Measurements from ENCODE around the gene SBNO2. TPM values are rescaled to one million over a fixed set of nuclear protein-coding genes. Genes with fewer than 3 reads are reported as not detected.

SBNO2 gene
- total and polyA plus RNA-seq, 9 of the 15 experiments (the other 6 are each of a cell fraction or from before 2014, with no cell fraction given): 0.01 to 46.2 (median 6.7) TPM

DNA sequence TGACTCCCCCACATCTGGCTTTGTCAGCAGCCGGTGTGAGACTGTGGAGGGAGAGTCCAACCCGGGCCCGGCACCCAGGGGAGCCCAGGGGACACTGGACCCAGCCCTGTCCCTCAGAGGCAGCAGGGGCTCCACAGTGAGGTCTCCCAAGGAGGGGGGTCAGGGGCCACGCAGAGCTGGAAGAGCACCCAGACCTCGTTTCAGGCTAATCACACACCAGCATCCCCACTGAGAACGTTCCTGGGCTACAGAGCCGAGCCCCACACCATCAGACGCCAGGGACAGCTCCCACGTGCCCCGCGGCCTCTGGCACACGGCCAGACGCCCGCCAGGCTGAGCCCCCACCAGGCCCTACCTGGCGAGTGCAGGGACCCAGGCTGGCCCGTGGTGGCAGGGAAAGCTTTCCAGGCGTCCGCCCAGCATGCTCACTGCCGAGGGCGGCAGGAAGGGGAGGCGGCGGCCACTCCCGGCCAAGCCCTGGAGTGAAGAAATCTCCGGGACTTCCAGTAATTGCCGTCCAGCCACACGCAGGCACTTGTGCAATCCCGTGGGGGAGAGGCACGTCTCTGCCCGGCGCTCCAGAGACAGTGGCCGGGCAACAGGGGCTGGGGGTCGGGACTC is 19.2 kb downstream of the SBNO2 start:
- H3K27me3 ChIP-seq (ENCODE audit: control insufficient read depth in 2 of 2, insufficient read depth in 2 of 2, low read length in 2 of 2): no peaks in the 10 kb centered on the region
- intact Hi-C loops (cut with micrococcal nuclease) (no loop called here), in situ Hi-C loops (cut with MboI) (no loop called here)
- TF ChIP-seq KDM4B (IDR thresholded peaks at IDR 0.05; ENCODE audit: borderline replicate concordance in 2 of 2, low read depth in 1 of 2) (no peak), GABPA (tag; conservative IDR thresholded peaks at IDR 0.05; ENCODE audit: low read depth) (no peak), POLR2G (IDR thresholded peaks at IDR 0.05; ENCODE audit: low read depth, low read length) (peak; percentile 45; the same call in 1 of the 2 replicates), NFYB (IDR thresholded peaks at IDR 0.05; ENCODE audit: extremely low read depth, insufficient read length) (no peak), NFIC (IDR thresholded peaks at IDR 0.05) (peak; percentile 71), CEBPB (tag; IDR thresholded peaks at IDR 0.05) (0 out of 2 replicates have a peak, but pooled peaks have one; percentile 21)
- TF ChIP-seq, protein P1, sequence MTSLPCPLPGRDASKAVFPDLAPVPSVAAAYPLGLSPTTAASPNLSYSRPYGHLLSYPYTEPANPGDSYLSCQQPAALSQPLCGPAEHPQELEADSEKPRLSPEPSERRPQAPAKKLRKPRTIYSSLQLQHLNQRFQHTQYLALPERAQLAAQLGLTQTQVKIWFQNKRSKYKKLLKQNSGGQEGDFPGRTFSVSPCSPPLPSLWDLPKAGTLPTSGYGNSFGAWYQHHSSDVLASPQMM (CRISPR knock-in tag; IDR thresholded peaks at IDR 0.05): no peak
- TF ChIP-seq, protein P2, sequence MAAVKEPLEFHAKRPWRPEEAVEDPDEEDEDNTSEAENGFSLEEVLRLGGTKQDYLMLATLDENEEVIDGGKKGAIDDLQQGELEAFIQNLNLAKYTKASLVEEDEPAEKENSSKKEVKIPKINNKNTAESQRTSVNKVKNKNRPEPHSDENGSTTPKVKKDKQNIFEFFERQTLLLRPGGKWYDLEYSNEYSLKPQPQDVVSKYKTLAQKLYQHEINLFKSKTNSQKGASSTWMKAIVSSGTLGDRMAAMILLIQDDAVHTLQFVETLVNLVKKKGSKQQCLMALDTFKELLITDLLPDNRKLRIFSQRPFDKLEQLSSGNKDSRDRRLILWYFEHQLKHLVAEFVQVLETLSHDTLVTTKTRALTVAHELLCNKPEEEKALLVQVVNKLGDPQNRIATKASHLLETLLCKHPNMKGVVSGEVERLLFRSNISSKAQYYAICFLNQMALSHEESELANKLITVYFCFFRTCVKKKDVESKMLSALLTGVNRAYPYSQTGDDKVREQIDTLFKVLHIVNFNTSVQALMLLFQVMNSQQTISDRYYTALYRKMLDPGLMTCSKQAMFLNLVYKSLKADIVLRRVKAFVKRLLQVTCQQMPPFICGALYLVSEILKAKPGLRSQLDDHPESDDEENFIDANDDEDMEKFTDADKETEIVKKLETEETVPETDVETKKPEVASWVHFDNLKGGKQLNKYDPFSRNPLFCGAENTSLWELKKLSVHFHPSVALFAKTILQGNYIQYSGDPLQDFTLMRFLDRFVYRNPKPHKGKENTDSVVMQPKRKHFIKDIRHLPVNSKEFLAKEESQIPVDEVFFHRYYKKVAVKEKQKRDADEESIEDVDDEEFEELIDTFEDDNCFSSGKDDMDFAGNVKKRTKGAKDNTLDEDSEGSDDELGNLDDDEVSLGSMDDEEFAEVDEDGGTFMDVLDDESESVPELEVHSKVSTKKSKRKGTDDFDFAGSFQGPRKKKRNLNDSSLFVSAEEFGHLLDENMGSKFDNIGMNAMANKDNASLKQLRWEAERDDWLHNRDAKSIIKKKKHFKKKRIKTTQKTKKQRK (IDR thresholded peaks at IDR 0.05; ENCODE audit: borderline replicate concordance, low read depth, low read length): no peak
- TF ChIP-seq, protein P3, sequence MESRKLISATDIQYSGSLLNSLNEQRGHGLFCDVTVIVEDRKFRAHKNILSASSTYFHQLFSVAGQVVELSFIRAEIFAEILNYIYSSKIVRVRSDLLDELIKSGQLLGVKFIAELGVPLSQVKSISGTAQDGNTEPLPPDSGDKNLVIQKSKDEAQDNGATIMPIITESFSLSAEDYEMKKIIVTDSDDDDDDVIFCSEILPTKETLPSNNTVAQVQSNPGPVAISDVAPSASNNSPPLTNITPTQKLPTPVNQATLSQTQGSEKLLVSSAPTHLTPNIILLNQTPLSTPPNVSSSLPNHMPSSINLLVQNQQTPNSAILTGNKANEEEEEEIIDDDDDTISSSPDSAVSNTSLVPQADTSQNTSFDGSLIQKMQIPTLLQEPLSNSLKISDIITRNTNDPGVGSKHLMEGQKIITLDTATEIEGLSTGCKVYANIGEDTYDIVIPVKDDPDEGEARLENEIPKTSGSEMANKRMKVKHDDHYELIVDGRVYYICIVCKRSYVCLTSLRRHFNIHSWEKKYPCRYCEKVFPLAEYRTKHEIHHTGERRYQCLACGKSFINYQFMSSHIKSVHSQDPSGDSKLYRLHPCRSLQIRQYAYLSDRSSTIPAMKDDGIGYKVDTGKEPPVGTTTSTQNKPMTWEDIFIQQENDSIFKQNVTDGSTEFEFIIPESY (CRISPR knock-in tag; IDR thresholded peaks at IDR 0.05): peak; percentile 68; the same call in 1 of the 2 replicates
- no peak overlapping the region for H3K27ac ChIP-seq (ENCODE audit: extremely low read depth, low read depth, low read length)
- ATAC-seq (no peak), FAIRE-seq (no peak), DNase-seq (ENCODE audit: extremely low read depth in 1 of 4, low spot score in 3 of 4) (no peak)
- H2AFZ ChIP-seq (ENCODE audit: low read depth, low read length): no peak overlapping the region
- H3K4me3 ChIP-seq: no peak overlapping the region
- peaks cover 34% of the 10 kb centered on the region; the same call in 1 of the 3 replicates for H3K36me3 ChIP-seq (ENCODE audit: control insufficient read depth, insufficient read depth, low read length)
- ChIA-PET CTCF (ENCODE audit: low intra/inter-chr PET ratio) (no interaction called here), POLR2A (interaction anchor here (0.7 kb wide), 1 partner anchor 10 kb away, joined by 4 read pairs; no protein-coding TSS in a partner anchor)
- BruUV-seq (replicated peaks): no TSS peak
- peaks cover 0 to 59% of the 10 kb centered on the region in 2 experiments; a peak in 2 of 5 replicates for H3K4me1 ChIP-seq (replicated peaks in 1 of 2; ENCODE audit: control insufficient read depth in 2 of 2, insufficient read depth in 2 of 2, low read length in 2 of 2)
- WGBS (ENCODE audit: insufficient coverage, low coverage, missing lambda C conversion rate): 78% methylated on average over 26 of the region's 32 CpGs
- H3K9me1 ChIP-seq (ENCODE audit: control insufficient read depth, insufficient read depth, low read length): no peaks in the 10 kb centered on the region
- no peaks in the 10 kb centered on the region for H4K20me1 ChIP-seq (replicated peaks; ENCODE audit: control insufficient read depth, insufficient read depth, low read length)
- H3K4me2 ChIP-seq (ENCODE audit: insufficient read depth, low read length): no peak overlapping the region
- peaks cover 20% of the 10 kb centered on the region; the same call in 2 of the 3 replicates for H3K79me2 ChIP-seq (ENCODE audit: control insufficient read depth, insufficient read depth, low read length)
- H3K9me3 ChIP-seq (replicated peaks; ENCODE audit: control insufficient read depth, insufficient read depth, low read depth, low read length): no peaks in the 10 kb centered on the region
- H3K9ac ChIP-seq (ENCODE audit: insufficient read depth in 1 of 2, low read depth in 2 of 2, low read length in 2 of 2): peak overlapping the region in 1 of 2 experiments; percentile 71; a peak in 2 of 4 replicates
